Inferior parietal cortex (tissue), 1 donor: ENCODE measurements around the gene UCP2.

ENCODE experiments used
- DNase-seq: peaks from one replicate; pipeline ENCODE4 v3.0.0-alpha.2; 2016; ENCODE audit errors: extremely low spot score

Gene UCP2

GRCh38 chr11:73969991-73970800 is 12.4 kb downstream of the UCP2 start:
- no peak for DNase-seq

- DNase-seq = no peak
These were observed 13.6 kb downstream of the UCP2 start for GRCh38 chr11:73969091-73969490.

- no peak for DNase-seq
These were observed 14.2 kb downstream of the UCP2 start for GRCh38 chr11:73968356-73968966.

GRCh38 chr11:73965764-73966121 is 16.9 kb downstream of the UCP2 start:
- DNase-seq = no peak

- no peak for DNase-seq
These were observed 17.4 kb downstream of the UCP2 start for GRCh38 chr11:73965076-73965763.

GRCh38 chr11:73963861-73964260 is 18.8 kb downstream of the UCP2 start:
- DNase-seq = no peak

- no peak for DNase-seq
These were observed 20.4 kb downstream of the UCP2 start for GRCh38 chr11:73962101-73962705.

GRCh38 chr11:73961321-73961720 is 21.3 kb downstream of the UCP2 start:
- DNase-seq = no peak

- no peak for DNase-seq
These were observed 24.0 kb downstream of the UCP2 start for GRCh38 chr11:73958521-73959141.

- no peak for DNase-seq
These were observed 24.8 kb downstream of the UCP2 start for GRCh38 chr11:73957654-73958361.

- DNase-seq = no peak
These were observed 25.6 kb downstream of the UCP2 start for GRCh38 chr11:73956876-73957653.

- DNase-seq = no peak
These were observed 30.8 kb downstream of the UCP2 start for GRCh38 chr11:73951797-73952196.

GRCh38 chr11:73950869-73951710 is 31.6 kb downstream of the UCP2 start, which contains the start of gene DNAJB13:
DNAJB13 (plus strand) TSS chr11:73951026; CDS start chr11:73951070, 44 bp downstream.
- DNase-seq = no peak

GRCh38 chr11:73949912-73950311 is 32.7 kb downstream of the UCP2 start:
- DNase-seq = no peak

GRCh38 chr11:73949246-73949645 is 33.4 kb downstream of the UCP2 start:
- DNase-seq = no peak

GRCh38 chr11:73946798-73947458 is 35.7 kb downstream of the UCP2 start:
- DNase-seq = no peak

- no peak for DNase-seq
These were observed 37.2 kb downstream of the UCP2 start for GRCh38 chr11:73945396-73945795.

- no peak for DNase-seq
These were observed 37.7 kb downstream of the UCP2 start for GRCh38 chr11:73944901-73945300.

GRCh38 chr11:73944085-73944484 is 38.6 kb downstream of the UCP2 start:
- DNase-seq = no peak
